Right atrium auricular region (tissue), 2 donors: ENCODE measurements around the gene KCTD17. TPM values are rescaled to one million over a fixed set of nuclear protein-coding genes. Genes with fewer than 3 reads are reported as not detected.
A peak's percentile ranks its signal among the peaks of the same experiment; 100 is the strongest.

ENCODE experiments used
- DNase-seq: peaks from one replicate; pipeline ENCODE4 v3.0.0-alpha.2; 2019; ENCODE audit warnings: low spot score
- H3K27ac ChIP-seq, 2 donors: fragments of 200-600 bp; sonication (generic); 1 replicate in 1 of 2; 2 replicates in 1 of 2; pipeline ENCODE4 v1.5.1; 2016 to 2019
- H3K27me3 ChIP-seq, 2 donors: fragments of 200-600 bp; sonication (generic); one replicate each; pipeline versions ENCODE4 v1.5.1 to v1.6.0; 2017 to 2019
- H3K36me3 ChIP-seq: fragments of 200-600 bp; sonication (generic); one replicate; pipeline ENCODE4 v1.5.1; 2016
- H3K4me1 ChIP-seq, 2 donors: fragments of 200-600 bp; sonication (generic); one replicate each; pipeline versions ENCODE4 v1.5.1 to v1.6.0; 2017 to 2019
- H3K4me3 ChIP-seq, 2 donors: fragments of 200-600 bp; sonication (generic); 1 replicate in 1 of 2; 2 replicates in 1 of 2; pipeline ENCODE4 v1.5.1; 2017 to 2019; ENCODE audit warnings: mild to moderate bottlenecking in 1 of 2, moderate library complexity in 1 of 2
- H3K9me3 ChIP-seq, 2 donors: fragments of 200-600 bp; sonication (generic); one replicate each; pipeline ENCODE4 v1.5.1; 2019
- CTCF ChIP-seq, 2 donors: fragments of 200-600 bp; sonication (generic); IDR thresholded peaks; one replicate each; pipeline ENCODE4 v1.5.1; 2019; ENCODE audit warnings: antibody characterized with exemption in 2 of 2
- total RNA-seq, 2 donors: library from RNA; depleted of rRNA; stranded (reverse); fragments of >200 nt; gene quantifications; one replicate each; pipeline ENCODE4 v1.1.0, GENCODE V29; 2016

The KCTD17 gene
- total RNA-seq = 10 to 100 TPM; 44.9 to 54.8 TPM

GRCh38 chr22:37051391-37052385 lies at the start of gene KCTD17:
KCTD17 (plus strand) TSS chr22:37051742; CDS start chr22:37051761, 19 bp downstream.
- peak in 1 of 2 donors; percentile 31 for TF ChIP-seq CTCF (IDR thresholded peaks at IDR 0.05)
- Histone ChIP-seq H3K4me3 (peak within 1 kb of the TSS; percentile 62 to 90), H3K27ac (peak within 1 kb of the TSS; percentile 75 to 80), H3K27me3 (no peaks in the 10 kb centered on the region), H3K4me1 (peaks cover 0 to 32% of the 10 kb centered on the region in 2 donors), H3K36me3 (peaks cover 22% of the 10 kb centered on the region), H3K9me3 (no peaks in the 10 kb centered on the region)
- DNase-seq = peak; percentile 75

DNA sequence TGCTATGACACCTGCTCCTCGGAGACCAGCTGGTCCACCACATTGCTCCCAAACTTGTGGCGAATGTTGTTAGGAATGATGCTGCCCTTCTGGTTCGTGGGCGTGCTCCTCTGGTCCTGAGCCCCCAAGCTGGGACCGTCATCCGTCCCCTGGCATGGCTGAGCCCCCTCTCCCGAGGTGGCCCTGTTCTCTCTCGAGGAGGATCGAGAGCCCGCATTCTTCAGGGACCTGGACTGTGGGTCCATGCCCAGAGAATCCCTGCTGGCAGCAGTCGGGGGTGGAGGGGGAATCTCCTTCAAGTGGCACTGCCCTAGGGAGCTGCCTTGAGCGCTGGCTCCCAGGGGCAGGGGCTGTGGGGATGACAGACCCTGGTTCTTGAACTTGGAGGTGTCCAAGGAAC lies 49.7 kb upstream of the KCTD17 start:
- Histone ChIP-seq H3K4me3 (no peak overlapping the region), H3K9me3 (peaks cover 0 to 8% of the 10 kb centered on the region in 2 donors), H3K4me1 (no peaks in the 10 kb centered on the region), H3K27ac (no peak overlapping the region), H3K36me3 (no peaks in the 10 kb centered on the region), H3K27me3 (no peaks in the 10 kb centered on the region)
- DNase-seq = no peak
- TF ChIP-seq CTCF (IDR thresholded peaks at IDR 0.05) = no peak

DNA sequence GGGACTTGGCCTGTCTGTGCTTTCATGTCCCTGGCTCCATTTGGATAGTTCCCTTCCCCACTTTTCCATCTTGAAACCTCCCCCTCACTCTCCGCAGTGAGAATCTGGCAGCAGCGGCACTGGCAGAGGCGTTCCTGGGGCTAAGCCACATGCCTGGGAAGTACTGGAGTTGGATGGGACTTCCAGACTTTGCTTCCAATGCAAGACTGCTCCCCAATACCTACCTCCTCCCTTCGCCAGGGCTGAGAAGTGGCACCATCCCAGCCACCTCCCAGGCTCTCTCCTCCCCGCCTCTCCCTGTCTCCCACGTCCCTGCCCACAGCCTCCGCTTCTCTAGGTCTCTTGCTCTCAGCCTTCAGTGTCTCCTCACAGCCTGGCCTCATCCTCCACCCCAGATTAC lies 48.9 kb upstream of the KCTD17 start:
- no peaks in the 10 kb centered on the region for H3K27me3 ChIP-seq
- H3K4me1 ChIP-seq = peaks cover 0 to under 1% of the 10 kb centered on the region in 2 donors
- peaks cover 0 to 8% of the 10 kb centered on the region in 2 donors for H3K9me3 ChIP-seq
- no peaks in the 10 kb centered on the region for H3K36me3 ChIP-seq
- no peak for TF ChIP-seq CTCF (IDR thresholded peaks at IDR 0.05)
- DNase-seq = no peak
- no peak overlapping the region for H3K27ac ChIP-seq
- H3K4me3 ChIP-seq = no peak overlapping the region

DNA sequence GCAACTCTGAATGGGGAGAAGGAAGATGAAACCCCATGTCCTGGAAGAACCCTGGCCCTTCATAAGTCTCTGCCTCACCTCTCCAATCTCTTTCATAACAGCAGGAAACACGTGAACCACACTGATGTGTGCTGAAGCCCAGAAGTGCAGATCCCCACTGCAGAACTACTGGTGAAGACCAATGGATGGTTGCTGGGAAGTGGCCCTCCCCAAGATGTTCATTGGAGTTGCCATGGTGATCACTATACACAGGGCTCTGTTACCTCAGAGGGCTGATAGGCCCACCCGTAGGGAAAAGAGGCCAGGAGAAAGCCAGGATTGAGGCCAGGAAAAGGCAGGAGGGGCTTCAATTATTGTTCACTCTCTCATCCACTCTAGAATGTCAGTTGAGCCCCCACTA lies 43.9 kb upstream of the KCTD17 start:
- TF ChIP-seq CTCF (IDR thresholded peaks at IDR 0.05) = no peak
- no peak overlapping the region for H3K4me3 ChIP-seq
- DNase-seq = no peak
- H3K4me1 ChIP-seq = peaks cover 0 to 26% of the 10 kb centered on the region in 2 donors
- H3K9me3 ChIP-seq = peaks cover 0 to 8% of the 10 kb centered on the region in 2 donors
- H3K36me3 ChIP-seq = no peaks in the 10 kb centered on the region
- no peaks in the 10 kb centered on the region for H3K27me3 ChIP-seq
- no peak overlapping the region for H3K27ac ChIP-seq

DNA sequence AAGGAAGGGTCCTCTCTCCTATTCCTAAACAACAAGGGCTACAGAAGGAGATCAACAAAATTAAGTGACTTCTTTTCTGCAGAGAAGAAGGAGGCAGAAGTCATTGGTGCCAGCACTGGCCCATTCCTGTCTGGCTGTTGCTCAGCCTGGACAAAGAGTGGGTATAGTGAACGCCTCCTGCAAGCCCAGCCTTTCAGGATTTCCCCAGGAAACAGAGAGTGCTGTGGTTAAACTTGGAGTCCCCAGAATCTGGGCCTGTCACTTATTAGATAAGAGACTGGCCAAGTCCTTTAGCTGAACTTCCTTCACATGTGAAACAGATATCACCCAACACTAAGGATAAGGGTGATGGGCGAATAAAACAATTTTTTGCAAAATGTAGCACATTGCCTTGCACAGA lies 43.2 kb upstream of the KCTD17 start:
- peaks cover 0 to 32% of the 10 kb centered on the region in 2 donors for H3K4me1 ChIP-seq
- no peak for TF ChIP-seq CTCF (IDR thresholded peaks at IDR 0.05)
- no peak overlapping the region for H3K4me3 ChIP-seq
- H3K36me3 ChIP-seq = no peaks in the 10 kb centered on the region
- peaks cover 0 to 8% of the 10 kb centered on the region in 2 donors for H3K9me3 ChIP-seq
- no peaks in the 10 kb centered on the region for H3K27me3 ChIP-seq
- no peak for DNase-seq
- no peak overlapping the region for H3K27ac ChIP-seq
